ENCODE data around the gene MAD1L1. TPM values are rescaled to one million over a fixed set of nuclear protein-coding genes. Genes with fewer than 3 reads are reported as not detected.
"Not testable (repeated sequence)": the region's sequence is repeated elsewhere in the genome, so short reads cannot be mapped to it uniquely, and the experiment has no call there.

Gene MAD1L1
- total RNA-seq, 1 donor from 2014 or later, result 57.6 TPM

- Mint-ChIP-seq H3K36me3 (ENCODE audit: unreplicated experiment) (peaks cover 4% of the 10 kb centered on the region), H3K4me3 (ENCODE audit: unreplicated experiment) (no peak overlapping the region), H3K27ac (ENCODE audit: unreplicated experiment) (no peak overlapping the region), H3K4me1 (ENCODE audit: low read depth, unreplicated experiment) (peaks cover 14% of the 10 kb centered on the region), H3K27me3 (ENCODE audit: unreplicated experiment) (peaks cover under 1% of the 10 kb centered on the region), H3K9me3 (ENCODE audit: unreplicated experiment) (peaks cover 10% of the 10 kb centered on the region)
- no peak for TF ChIP-seq CTCF (IDR thresholded peaks at IDR 0.05; ENCODE audit: partially characterized antibody, unreplicated experiment)
- DNase-seq, result no peak
These were observed 252.9 kb downstream of the MAD1L1 start for GRCh38 chr7:1979591-1980560.

DNA sequence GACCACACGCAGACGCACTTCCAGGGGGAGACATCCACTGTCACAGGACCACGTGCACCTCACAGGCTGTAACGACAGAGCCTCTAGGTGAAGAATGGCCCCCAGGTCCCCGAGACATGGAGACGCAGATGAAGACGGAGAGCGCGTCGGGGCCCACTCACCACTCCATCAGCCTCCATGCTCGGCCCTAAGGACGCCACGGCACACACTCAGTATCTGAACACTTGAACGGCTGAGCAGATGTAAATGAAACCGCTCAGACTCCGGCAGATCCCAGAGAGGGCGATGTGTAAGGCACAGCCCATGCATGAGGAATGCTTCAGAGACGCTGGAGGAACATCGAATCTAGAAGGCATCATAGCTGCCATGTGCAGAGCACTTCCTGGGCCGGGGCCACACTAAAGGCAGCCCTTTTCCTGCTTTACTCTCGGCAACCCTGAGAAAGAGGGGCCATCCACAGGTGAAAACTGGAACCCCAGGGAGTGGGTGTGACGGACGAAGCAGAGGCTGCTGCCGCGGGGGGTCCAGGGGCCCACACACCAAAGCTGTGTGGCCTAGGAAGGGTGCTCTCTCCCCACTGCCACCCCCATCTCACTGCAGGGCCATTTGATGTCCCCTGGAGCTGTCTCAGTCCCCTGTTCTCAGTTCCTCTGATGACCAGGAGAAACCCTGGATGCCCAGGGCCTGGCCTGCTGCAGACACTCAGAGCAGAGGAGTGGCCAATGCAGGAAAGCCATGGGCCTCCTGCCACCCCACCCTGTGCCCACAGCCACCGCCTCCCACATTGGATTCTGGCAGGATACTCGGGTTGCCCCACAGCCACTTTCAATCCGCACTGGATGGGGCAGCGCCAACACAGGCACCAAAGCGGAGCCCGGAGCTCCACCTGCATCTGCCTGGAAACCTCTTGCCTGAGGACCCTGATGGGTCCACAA lies 253.8 kb downstream of the MAD1L1 start:
- Mint-ChIP-seq H3K4me1 (ENCODE audit: low read depth, unreplicated experiment) (peaks cover 17% of the 10 kb centered on the region), H3K27ac (ENCODE audit: unreplicated experiment) (no peak overlapping the region), H3K27me3 (ENCODE audit: unreplicated experiment) (peaks cover 2% of the 10 kb centered on the region), H3K36me3 (ENCODE audit: unreplicated experiment) (peaks cover 8% of the 10 kb centered on the region), H3K9me3 (ENCODE audit: unreplicated experiment) (peaks cover 12% of the 10 kb centered on the region), H3K4me3 (ENCODE audit: unreplicated experiment) (no peak overlapping the region)
- no peak for TF ChIP-seq CTCF (IDR thresholded peaks at IDR 0.05; ENCODE audit: partially characterized antibody, unreplicated experiment)
- DNase-seq, result peak; percentile 12

DNA sequence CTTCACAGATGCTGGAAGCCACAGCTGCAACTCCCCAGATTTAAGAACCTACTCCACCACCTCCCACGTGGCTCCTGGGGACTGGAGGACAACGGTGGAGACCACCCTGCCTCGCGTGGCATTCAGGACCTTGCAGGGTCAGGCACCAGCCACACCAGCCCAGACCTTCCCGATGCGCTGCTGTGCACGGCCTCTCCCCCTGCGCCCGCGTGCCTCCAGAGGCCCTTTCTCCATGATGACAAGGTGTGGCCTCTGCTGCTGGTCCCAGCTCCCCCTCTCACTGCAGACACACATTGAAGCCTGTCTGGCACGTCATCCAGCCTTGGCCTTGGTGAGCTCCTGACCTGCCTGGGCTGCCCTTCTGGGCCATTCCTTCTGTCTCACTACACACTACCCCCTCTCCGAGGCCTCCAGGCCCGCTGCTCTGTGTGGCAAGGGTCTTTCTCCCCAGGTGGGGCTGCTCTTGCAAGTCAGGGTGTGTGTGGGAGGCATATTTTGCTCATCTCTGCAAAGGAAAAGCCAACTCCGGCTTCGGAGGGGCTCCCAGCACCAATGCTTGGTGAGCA lies 254.8 kb downstream of the MAD1L1 start:
- peaks cover 11% of the 10 kb centered on the region for H3K4me1 Mint-ChIP-seq (ENCODE audit: low read depth, unreplicated experiment)
- no peak for TF ChIP-seq CTCF (IDR thresholded peaks at IDR 0.05; ENCODE audit: partially characterized antibody, unreplicated experiment)
- H3K36me3 Mint-ChIP-seq (ENCODE audit: unreplicated experiment), result peaks cover 9% of the 10 kb centered on the region
- peak; percentile 5 for DNase-seq
- H3K9me3 Mint-ChIP-seq (ENCODE audit: unreplicated experiment), result peaks cover 11% of the 10 kb centered on the region
- no peak overlapping the region for H3K27ac Mint-ChIP-seq (ENCODE audit: unreplicated experiment)
- H3K27me3 Mint-ChIP-seq (ENCODE audit: unreplicated experiment), result peaks cover 2% of the 10 kb centered on the region
- H3K4me3 Mint-ChIP-seq (ENCODE audit: unreplicated experiment), result no peak overlapping the region

- peaks cover 15% of the 10 kb centered on the region for H3K36me3 Mint-ChIP-seq (ENCODE audit: unreplicated experiment)
- no peak for TF ChIP-seq CTCF (IDR thresholded peaks at IDR 0.05; ENCODE audit: partially characterized antibody, unreplicated experiment)
- no peak overlapping the region for H3K27ac Mint-ChIP-seq (ENCODE audit: unreplicated experiment)
- peaks cover 12% of the 10 kb centered on the region for H3K4me1 Mint-ChIP-seq (ENCODE audit: low read depth, unreplicated experiment)
- H3K4me3 Mint-ChIP-seq (ENCODE audit: unreplicated experiment), result no peak overlapping the region
- DNase-seq, result peak; percentile 4
- peaks cover 2% of the 10 kb centered on the region for H3K27me3 Mint-ChIP-seq (ENCODE audit: unreplicated experiment)
- peaks cover 13% of the 10 kb centered on the region for H3K9me3 Mint-ChIP-seq (ENCODE audit: unreplicated experiment)
These were observed 255.5 kb downstream of the MAD1L1 start for GRCh38 chr7:1977059-1977875.

GRCh38 chr7:1976521-1976920 lies 256.2 kb downstream of the MAD1L1 start:
- Mint-ChIP-seq H3K36me3 (ENCODE audit: unreplicated experiment) (peaks cover 20% of the 10 kb centered on the region), H3K4me1 (ENCODE audit: low read depth, unreplicated experiment) (peaks cover 15% of the 10 kb centered on the region), H3K9me3 (ENCODE audit: unreplicated experiment) (peaks cover 13% of the 10 kb centered on the region)
- peak; percentile 6 for DNase-seq
- not testable (repeated sequence) for H3K4me3 Mint-ChIP-seq (ENCODE audit: unreplicated experiment); H3K27ac Mint-ChIP-seq (ENCODE audit: unreplicated experiment); H3K27me3 Mint-ChIP-seq (ENCODE audit: unreplicated experiment)
